Astrocyte (in vitro differentiated cells and primary cell): ENCODE data around the gene SIRT2.

Experiments used
- EZH2 ChIP-seq: IDR thresholded peaks from 2 replicates; pipeline ENCODE4 v1.6.1; 2012; ENCODE audit warnings: mild to moderate bottlenecking, low read length, inconsistent platforms; ENCODE audit not compliant: insufficient read depth
- TF ChIP-seq, protein P1 (sequence below): IDR thresholded peaks from 2 replicates; pipeline ENCODE4 v1.5.1; 2011; ENCODE audit warnings: low read depth, mild to moderate bottlenecking, inconsistent platforms, low read length, moderate library complexity; ENCODE audit not compliant: insufficient read depth

DNA sequence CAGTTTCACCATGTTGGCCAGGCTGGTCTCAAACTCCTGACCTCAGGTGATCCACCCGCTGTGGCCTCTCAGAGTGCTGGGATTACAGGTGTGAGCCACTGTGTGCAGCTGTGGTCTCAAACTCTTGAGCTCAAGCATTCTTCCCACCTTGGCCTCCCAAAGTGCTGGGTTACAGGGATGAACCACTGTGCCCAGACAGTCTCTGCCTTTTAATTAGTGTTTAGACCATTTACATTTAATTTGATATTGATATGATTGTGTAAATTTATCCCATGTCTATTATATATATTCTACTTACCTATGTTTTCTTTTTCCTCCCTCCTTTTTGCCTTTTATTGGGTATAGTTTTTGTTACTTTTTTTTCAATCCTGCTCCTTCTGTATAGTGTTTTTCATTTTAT lies 2.3 kb upstream of the SIRT2 start:
- TF ChIP-seq, protein P1, sequence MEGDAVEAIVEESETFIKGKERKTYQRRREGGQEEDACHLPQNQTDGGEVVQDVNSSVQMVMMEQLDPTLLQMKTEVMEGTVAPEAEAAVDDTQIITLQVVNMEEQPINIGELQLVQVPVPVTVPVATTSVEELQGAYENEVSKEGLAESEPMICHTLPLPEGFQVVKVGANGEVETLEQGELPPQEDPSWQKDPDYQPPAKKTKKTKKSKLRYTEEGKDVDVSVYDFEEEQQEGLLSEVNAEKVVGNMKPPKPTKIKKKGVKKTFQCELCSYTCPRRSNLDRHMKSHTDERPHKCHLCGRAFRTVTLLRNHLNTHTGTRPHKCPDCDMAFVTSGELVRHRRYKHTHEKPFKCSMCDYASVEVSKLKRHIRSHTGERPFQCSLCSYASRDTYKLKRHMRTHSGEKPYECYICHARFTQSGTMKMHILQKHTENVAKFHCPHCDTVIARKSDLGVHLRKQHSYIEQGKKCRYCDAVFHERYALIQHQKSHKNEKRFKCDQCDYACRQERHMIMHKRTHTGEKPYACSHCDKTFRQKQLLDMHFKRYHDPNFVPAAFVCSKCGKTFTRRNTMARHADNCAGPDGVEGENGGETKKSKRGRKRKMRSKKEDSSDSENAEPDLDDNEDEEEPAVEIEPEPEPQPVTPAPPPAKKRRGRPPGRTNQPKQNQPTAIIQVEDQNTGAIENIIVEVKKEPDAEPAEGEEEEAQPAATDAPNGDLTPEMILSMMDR, result no peak
- no peak for TF ChIP-seq EZH2
